Measurements from ENCODE around the gene GRAMD2B. TPM values are rescaled to one million over a fixed set of nuclear protein-coding genes. Genes with fewer than 3 reads are reported as not detected.

GRAMD2B gene
- total RNA-seq, 2 experiments from 2014 or later, result 8.7 to 10.8 TPM

GRCh38 chr5:126519637-126520592, 96.7 kb downstream of the GRAMD2B start:
- no peaks in the 10 kb centered on the region for H3K4me1 Mint-ChIP-seq (ENCODE audit: low read depth)
- H3K27ac Mint-ChIP-seq, result no peak overlapping the region
- H3K9me3 Mint-ChIP-seq, result no peaks in the 10 kb centered on the region
- CTCF ChIA-PET, result interaction anchor here (1.8 to 2.4 kb wide), 2 partner anchors 20 to 166 kb away, joined by 6 to 7 read pairs; no protein-coding TSS in a partner anchor
- intact Hi-C loops (cut with micrococcal nuclease), result no loop called here
- H3K36me3 Mint-ChIP-seq (ENCODE audit: low read depth), result no peaks in the 10 kb centered on the region
- H3K4me3 Mint-ChIP-seq, result no peak overlapping the region
- H3K27me3 Mint-ChIP-seq (ENCODE audit: low read depth), result no peaks in the 10 kb centered on the region
- DNase-seq, result no peak

GRCh38 chr5:126520593-126520953, 97.4 kb downstream of the GRAMD2B start:
- DNase-seq, result no peak
- Mint-ChIP-seq H3K27me3 (ENCODE audit: low read depth) (no peaks in the 10 kb centered on the region), H3K9me3 (no peaks in the 10 kb centered on the region), H3K36me3 (ENCODE audit: low read depth) (no peaks in the 10 kb centered on the region), H3K4me1 (ENCODE audit: low read depth) (no peaks in the 10 kb centered on the region), H3K4me3 (no peak overlapping the region), H3K27ac (no peak overlapping the region)
- intact Hi-C loops (cut with micrococcal nuclease), result no loop called here
- CTCF ChIA-PET, result interaction anchor here (0.6 to 2.4 kb wide), 5 partner anchors 14 to 183 kb away, joined by 3 to 7 read pairs (median 6); no protein-coding TSS in a partner anchor

- DNase-seq, result no peak
- CTCF ChIA-PET, result interaction anchor here (0.6 to 2.4 kb wide), 9 partner anchors 10 to 183 kb away, joined by 3 to 7 read pairs (median 4); no protein-coding TSS in a partner anchor
- Mint-ChIP-seq H3K27ac (no peak overlapping the region), H3K36me3 (ENCODE audit: low read depth) (no peaks in the 10 kb centered on the region), H3K4me3 (no peak overlapping the region), H3K9me3 (no peaks in the 10 kb centered on the region), H3K27me3 (ENCODE audit: low read depth) (no peaks in the 10 kb centered on the region), H3K4me1 (ENCODE audit: low read depth) (no peaks in the 10 kb centered on the region)
- intact Hi-C loops (cut with micrococcal nuclease), result no loop called here
These were observed 97.9 kb downstream of the GRAMD2B start for GRCh38 chr5:126521130-126521529.

GRCh38 chr5:126523818-126524510, 100.8 kb downstream of the GRAMD2B start:
- H3K4me3 Mint-ChIP-seq, result no peak overlapping the region
- DNase-seq, result no peak
- H3K27me3 Mint-ChIP-seq (ENCODE audit: low read depth), result no peaks in the 10 kb centered on the region
- CTCF ChIA-PET, result interaction anchor here (0.5 to 1.6 kb wide), 4 partner anchors 23 to 120 kb away, joined by 3 read pairs; partner anchors contain the start of gene GRAMD2B
- intact Hi-C loops (cut with micrococcal nuclease), result no loop called here
- no peak overlapping the region for H3K27ac Mint-ChIP-seq
- no peaks in the 10 kb centered on the region for H3K9me3 Mint-ChIP-seq
- no peaks in the 10 kb centered on the region for H3K4me1 Mint-ChIP-seq (ENCODE audit: low read depth)
- H3K36me3 Mint-ChIP-seq (ENCODE audit: low read depth), result no peaks in the 10 kb centered on the region

GRCh38 chr5:126525630-126526245, 102.5 kb downstream of the GRAMD2B start:
- intact Hi-C loops (cut with micrococcal nuclease), result no loop called here
- no peak overlapping the region for H3K4me3 Mint-ChIP-seq
- H3K4me1 Mint-ChIP-seq (ENCODE audit: low read depth), result no peaks in the 10 kb centered on the region
- H3K36me3 Mint-ChIP-seq (ENCODE audit: low read depth), result no peaks in the 10 kb centered on the region
- DNase-seq, result no peak
- CTCF ChIA-PET, result no interaction called here
- no peaks in the 10 kb centered on the region for H3K27me3 Mint-ChIP-seq (ENCODE audit: low read depth)
- no peak overlapping the region for H3K27ac Mint-ChIP-seq
- H3K9me3 Mint-ChIP-seq, result no peaks in the 10 kb centered on the region

- Mint-ChIP-seq H3K36me3 (ENCODE audit: low read depth) (no peaks in the 10 kb centered on the region), H3K9me3 (no peaks in the 10 kb centered on the region), H3K27ac (no peak overlapping the region), H3K4me1 (ENCODE audit: low read depth) (no peaks in the 10 kb centered on the region), H3K27me3 (ENCODE audit: low read depth) (no peaks in the 10 kb centered on the region), H3K4me3 (no peak overlapping the region)
- intact Hi-C loops (cut with micrococcal nuclease), result no loop called here
- CTCF ChIA-PET, result interaction anchor here (1.0 kb wide), 1 partner anchor 22 kb away, joined by 6 read pairs; no protein-coding TSS in a partner anchor
- DNase-seq, result no peak
These were observed 103.3 kb downstream of the GRAMD2B start for GRCh38 chr5:126526493-126526892.

GRCh38 chr5:126527158-126527557, 103.9 kb downstream of the GRAMD2B start:
- CTCF ChIA-PET, result interaction anchor here (1.0 to 1.8 kb wide), 2 partner anchors 21 to 27 kb away, joined by 6 read pairs; no protein-coding TSS in a partner anchor

GRCh38 chr5:126527892-126528291, 104.7 kb downstream of the GRAMD2B start:
- intact Hi-C loops (cut with micrococcal nuclease), result no loop called here
- CTCF ChIA-PET, result interaction anchor here (1.0 to 1.8 kb wide), 3 partner anchors 11 to 177 kb away, joined by 3 to 6 read pairs (median 4); no protein-coding TSS in a partner anchor
- H3K27me3 Mint-ChIP-seq (ENCODE audit: low read depth), result no peaks in the 10 kb centered on the region
- no peak overlapping the region for H3K27ac Mint-ChIP-seq
- no peak overlapping the region for H3K4me3 Mint-ChIP-seq
- no peak for DNase-seq
- H3K9me3 Mint-ChIP-seq, result no peaks in the 10 kb centered on the region
- no peaks in the 10 kb centered on the region for H3K36me3 Mint-ChIP-seq (ENCODE audit: low read depth)
- H3K4me1 Mint-ChIP-seq (ENCODE audit: low read depth), result no peaks in the 10 kb centered on the region

More at GRCh38 chr5:126527158-126527557, 103.9 kb downstream of the GRAMD2B start:
- no peak overlapping the region for H3K4me3 Mint-ChIP-seq
- no peaks in the 10 kb centered on the region for H3K36me3 Mint-ChIP-seq (ENCODE audit: low read depth)
- H3K27ac Mint-ChIP-seq, result no peak overlapping the region
- H3K4me1 Mint-ChIP-seq (ENCODE audit: low read depth), result no peaks in the 10 kb centered on the region
- H3K27me3 Mint-ChIP-seq (ENCODE audit: low read depth), result no peaks in the 10 kb centered on the region
- DNase-seq, result no peak
- intact Hi-C loops (cut with micrococcal nuclease), result no loop called here
- H3K9me3 Mint-ChIP-seq, result no peaks in the 10 kb centered on the region

- Mint-ChIP-seq H3K27ac (no peak overlapping the region), H3K4me1 (ENCODE audit: low read depth) (no peaks in the 10 kb centered on the region)
These were observed 108.4 kb downstream of the GRAMD2B start for GRCh38 chr5:126531543-126532120.

GRCh38 chr5:126534553-126534952, 111.3 kb downstream of the GRAMD2B start:
- Mint-ChIP-seq H3K4me3 (no peak overlapping the region), H3K27me3 (ENCODE audit: low read depth) (no peaks in the 10 kb centered on the region), H3K36me3 (ENCODE audit: low read depth) (no peaks in the 10 kb centered on the region), H3K9me3 (no peaks in the 10 kb centered on the region), H3K27ac (no peak overlapping the region), H3K4me1 (ENCODE audit: low read depth) (no peaks in the 10 kb centered on the region)
- intact Hi-C loops (cut with micrococcal nuclease), result no loop called here
- DNase-seq, result no peak
- CTCF ChIA-PET, result interaction anchor here (0.6 to 14.5 kb wide), 8 partner anchors 9 to 196 kb away, joined by 3 to 202 read pairs (median 5); no protein-coding TSS in a partner anchor

More at GRCh38 chr5:126531543-126532120, 108.4 kb downstream of the GRAMD2B start:
- Mint-ChIP-seq H3K4me3 (no peak overlapping the region), H3K9me3 (no peaks in the 10 kb centered on the region), H3K36me3 (ENCODE audit: low read depth) (no peaks in the 10 kb centered on the region), H3K27me3 (ENCODE audit: low read depth) (no peaks in the 10 kb centered on the region)
- intact Hi-C loops (cut with micrococcal nuclease), result no loop called here
- CTCF ChIA-PET, result interaction anchor here (0.6 to 14.5 kb wide), 6 partner anchors 10 to 326 kb away, joined by 3 to 202 read pairs (median 6); no protein-coding TSS in a partner anchor
- no peak for DNase-seq

- no peaks in the 10 kb centered on the region for H3K9me3 Mint-ChIP-seq
- no peaks in the 10 kb centered on the region for H3K36me3 Mint-ChIP-seq (ENCODE audit: low read depth)
- no peaks in the 10 kb centered on the region for H3K4me1 Mint-ChIP-seq (ENCODE audit: low read depth)
- DNase-seq, result no peak
- no peak overlapping the region for H3K4me3 Mint-ChIP-seq
- intact Hi-C loops (cut with micrococcal nuclease), result no loop called here
- no peak overlapping the region for H3K27ac Mint-ChIP-seq
- CTCF ChIA-PET, result interaction anchor here (0.5 to 14.5 kb wide), 9 partner anchors 11 to 1264 kb away, joined by 3 to 202 read pairs (median 4); no protein-coding TSS in a partner anchor
- no peaks in the 10 kb centered on the region for H3K27me3 Mint-ChIP-seq (ENCODE audit: low read depth)
These were observed 112.8 kb downstream of the GRAMD2B start for GRCh38 chr5:126535856-126536545.

Data from activated naive CD4-positive, alpha-beta T cell treated with anti-CD3 and anti-CD28 coated beads for 36 hours (primary cell).